GM12878 (cell line): ENCODE data around the gene KCTD2. TPM values are rescaled to one million over a fixed set of nuclear protein-coding genes. Genes with fewer than 3 reads are reported as not detected.
"Not testable (repeated sequence)": the region's sequence is repeated elsewhere in the genome, so short reads cannot be mapped to it uniquely, and the experiment has no call there.

ENCODE experiments used
- ATAC-seq: fragments of 200-7000 bp; cut with Tn5 transposase; 3 replicates; pipeline ENCODE4 v1.9.1; 2020; ENCODE audit warnings: mild to moderate bottlenecking, moderate library complexity
- BruUV-seq: library from RNA; stranded (reverse); fragments of 400-500 nt; replicated peaks from 2 replicates; lab custom pipeline; 2021; lab: Mats Ljungman, UMichigan
- CTCF ChIA-PET: fragments of 300-600 bp; sonication (Branson Sonifier 250); formaldehyde crosslinking; extraction: SDS; loops from one replicate; lab custom pipeline; 2021; ENCODE audit warnings: inconsistent platforms; lab: Yijun Ruan, JAX
- POLR2A ChIA-PET: fragments of 350-600 bp; formaldehyde crosslinking; extraction: SDS; loops from one replicate; lab custom pipeline; 2021; ENCODE audit warnings: inconsistent platforms; lab: Charles Lee
- RAD21 ChIA-PET: fragments of 300-600 bp; sonication (Branson Sonifier 250); formaldehyde crosslinking; loops from one replicate; lab custom pipeline; 2023; ENCODE audit warnings: antibody characterized with exemption; ENCODE audit not compliant: unreplicated experiment; lab: Charles Lee
- SMC1A ChIA-PET: fragments of 300-600 bp; sonication (Branson Sonifier 250); formaldehyde crosslinking; loops from one replicate; lab custom pipeline; 2023; ENCODE audit not compliant: unreplicated experiment, uncharacterized antibody; lab: Charles Lee
- DNase-seq: peaks from one replicate; pipeline ENCODE4 v3.0.0-alpha.2; 2011; ENCODE audit warnings: low read depth, low spot score
- FAIRE-seq: peaks from 3 replicates; lab custom pipeline; 2011; peaks lifted over from hg19 to GRCh38; lab: Jason Lieb, UNC
- H2AFZ ChIP-seq: 2 replicates; pipeline ENCODE4 v1.6.0; 2011; ENCODE audit warnings: low read depth, low read length, control low read depth; ENCODE audit not compliant: control insufficient read depth
- H3K27ac ChIP-seq: 2 replicates; pipeline ENCODE4 v1.5.1; 2011; ENCODE audit warnings: control low read depth; ENCODE audit not compliant: control insufficient read depth, insufficient read depth
- H3K27me3 ChIP-seq, 2 experiments: replicated peaks in 1 of 2; 2 replicates each; pipeline versions ENCODE4 v1.6.0 to v1.6.1; 2011; ENCODE audit warnings: low read length in 1 of 2; ENCODE audit not compliant: control insufficient read depth in 2 of 2, insufficient read depth in 2 of 2
- H3K36me3 ChIP-seq, 2 experiments: 2 replicates each; pipeline ENCODE4 v1.5.1; 2011; ENCODE audit warnings: low read length in 1 of 2; ENCODE audit not compliant: control insufficient read depth in 2 of 2, insufficient read depth in 2 of 2
- H3K4me1 ChIP-seq: 2 replicates; pipeline ENCODE4 v1.6.1; 2011; ENCODE audit warnings: mild to moderate bottlenecking, low read length, moderate library complexity, mixed read lengths; ENCODE audit not compliant: control insufficient read depth, insufficient read depth
- H3K4me2 ChIP-seq: 2 replicates; pipeline ENCODE4 v1.6.0; 2011; ENCODE audit warnings: control low read depth; ENCODE audit not compliant: control insufficient read depth, insufficient read depth
- H3K4me3 ChIP-seq: fragments of 200-600 bp; sonication (generic); 2 replicates; pipeline ENCODE4 v1.5.1; 2016
- H3K79me2 ChIP-seq: 2 replicates; pipeline ENCODE4 v1.6.0; 2011; ENCODE audit warnings: low read length; ENCODE audit not compliant: control insufficient read depth, insufficient read depth
- H3K9ac ChIP-seq: 2 replicates; pipeline ENCODE4 v1.8.0; 2011; ENCODE audit warnings: low read length, control low read depth, mixed read lengths; ENCODE audit not compliant: control insufficient read depth, insufficient read depth
- H3K9me3 ChIP-seq: replicated peaks from 3 replicates; pipeline ENCODE4 v1.5.1; 2011; ENCODE audit warnings: mild to moderate bottlenecking, low read length; ENCODE audit not compliant: control insufficient read depth, insufficient read depth
- H4K20me1 ChIP-seq: 2 replicates; pipeline ENCODE4 v1.6.0; 2011; ENCODE audit not compliant: control insufficient read depth, insufficient read depth
- CBFB ChIP-seq: IDR thresholded peaks from 2 replicates; pipeline ENCODE4 v1.6.1; 2016; ENCODE audit warnings: antibody characterized with exemption, low read depth
- CUX1 ChIP-seq: IDR thresholded peaks from 2 replicates; pipeline ENCODE4 v1.6.1; 2012; ENCODE audit warnings: improper control_type of control experiment, low read depth, low read length; ENCODE audit not compliant: insufficient replicate concordance
- NFIC ChIP-seq: IDR thresholded peaks from 2 replicates; pipeline ENCODE4 v1.6.1; 2012; ENCODE audit warnings: low read depth, mild to moderate bottlenecking, inconsistent platforms, low read length, moderate library complexity
- WGBS: methylation state at CpG from one replicate; pipeline ENCODE4 v1.1.6; 2016; ENCODE audit warnings: low lambda C conversion rate; ENCODE audit not compliant: insufficient replicate concordance, insufficient coverage; ENCODE audit errors: missing lambda C conversion rate; 5-methylcytosine and 5-hydroxymethylcytosine counted together
- in situ Hi-C: fragments of 300-500 bp; cut with MboI; formaldehyde crosslinking; loops from 9 replicates; pipeline ENCODE4 v1.14.3; 2018; ENCODE audit warnings: mixed read lengths
- intact Hi-C: fragments of 100-400 bp; cut with micrococcal nuclease; formaldehyde crosslinking; loops from one replicate; pipeline ENCODE4 v1.14.2; 2022; ENCODE audit not compliant: unreplicated experiment
- polyA plus RNA-seq, 11 experiments: library from polyadenylated mRNA; depleted of rRNA in 4 of 11; unstranded in 6 of 11; stranded (reverse) in 5 of 11; fragments of >200 nt; fragmentation: Nextera tagmentation in 4 of 11; fragmentation: Illumina TruSeq in 1 of 11; extraction: Ambion mirVana in 4 of 11; extraction: Trizol in 1 of 11; gene quantifications; 1 replicate in 1 of 11; 2 replicates in 10 of 11; pipeline versions ENCODE4 v1.2.1 to v1.2.3, GENCODE V29; 2011 to 2016; ENCODE audit warnings: inconsistent platforms in 2 of 11, missing spikeins in 2 of 11, low read depth in 1 of 11
- total RNA-seq, 4 experiments: library from RNA; depleted of rRNA in 3 of 4; stranded (reverse); fragments of >200 nt in 3 of 4; fragmentation: Illumina TruSeq in 1 of 4; extraction: Trizol in 1 of 4; gene quantifications; 2 replicates each; pipeline versions ENCODE4 v1.2.1 to v1.2.3, GENCODE V29; 2013 to 2021

Gene KCTD2
- total and polyA plus RNA-seq, 10 of the 15 experiments (the other 5 are each of a cell fraction or from before 2014, with no cell fraction given) = 1.5 to 27.5 (median 13.7) TPM

DNA sequence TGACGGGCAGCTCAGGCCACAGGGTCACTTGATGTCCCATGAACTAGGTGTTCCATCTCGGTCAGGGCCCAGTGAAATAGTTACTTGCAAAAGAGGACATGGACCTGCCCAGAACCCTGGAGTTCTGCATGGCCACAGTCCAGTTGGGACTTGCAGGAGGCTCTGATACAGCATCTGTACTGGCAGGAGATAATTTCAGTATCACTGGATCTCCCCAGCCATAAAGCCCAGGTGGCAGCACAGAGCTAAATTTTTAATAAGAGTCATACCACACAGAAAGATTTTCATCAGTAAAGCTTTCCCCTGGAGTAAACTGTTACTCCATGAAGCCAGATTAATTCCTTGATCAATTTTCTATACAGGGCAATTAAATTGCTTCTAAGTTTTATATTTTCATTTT is 22.8 kb downstream of the KCTD2 start (continued):
- TF ChIP-seq CUX1 = no peak
- no peak for TF ChIP-seq CBFB
- no peak for TF ChIP-seq NFIC

DNA sequence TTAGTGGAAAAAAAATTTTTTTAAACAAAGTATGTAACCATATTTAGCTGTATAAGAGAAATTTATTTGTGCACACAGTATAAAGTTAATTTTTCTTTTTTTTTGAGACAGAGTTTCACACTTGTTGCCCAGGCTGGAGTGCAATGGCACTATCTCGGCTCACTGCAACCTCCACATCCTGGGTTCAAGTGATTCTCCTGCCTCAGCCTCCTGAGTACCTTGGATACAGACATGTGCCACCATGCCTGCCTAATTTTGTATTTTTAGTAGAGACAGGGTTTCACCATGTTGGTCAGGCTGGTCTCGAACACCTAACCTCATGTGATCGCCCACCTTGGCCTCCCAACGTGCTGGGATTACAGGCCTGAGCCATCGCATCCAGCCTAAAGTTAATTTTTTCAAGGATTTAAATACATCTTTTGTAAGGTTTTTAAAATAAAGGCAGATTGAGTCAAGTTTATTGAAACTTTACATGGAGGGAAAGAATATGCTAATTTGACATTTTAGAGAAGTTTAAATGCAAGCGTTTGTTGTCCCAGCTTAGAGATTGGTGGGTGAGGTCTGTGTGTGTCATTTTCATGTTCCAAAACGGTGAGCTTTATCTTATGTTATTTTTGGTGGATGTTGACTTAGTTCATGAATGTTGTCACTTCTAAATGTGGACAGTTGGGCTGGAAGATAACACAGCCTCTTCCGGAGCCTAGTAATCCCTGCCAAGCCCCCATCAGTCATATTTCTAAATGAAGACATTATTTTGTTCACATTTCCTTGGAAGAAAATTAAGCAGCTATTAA is 24.6 kb downstream of the KCTD2 start:
- H3K36me3 ChIP-seq, in situ Hi-C loops, H3K4me3 ChIP-seq, H3K27me3 ChIP-seq, intact Hi-C loops, H4K20me1 ChIP-seq, H3K4me1 ChIP-seq, BruUV-seq, H3K9ac ChIP-seq, H3K79me2 ChIP-seq, DNase-seq, FAIRE-seq, H3K9me3 ChIP-seq, H3K27ac ChIP-seq, H3K4me2 ChIP-seq, H2AFZ ChIP-seq, ATAC-seq: not testable (repeated sequence)
- SMC1A ChIA-PET = interaction anchor here (0.7 to 1.2 kb wide), 7 partner anchors 8 to 130 kb away, joined by 3 to 4 read pairs (median 3); partner anchors contain the start of gene MRPL58
- RAD21 ChIA-PET = interaction anchor here (0.9 to 3.0 kb wide), 2 partner anchors 60 to 100 kb away, joined by 3 to 12 read pairs; partner anchors contain the start of gene NT5C
- POLR2A ChIA-PET = interaction anchor here (1.0 kb wide), 1 partner anchor 158 kb away, joined by 3 read pairs; no protein-coding TSS in a partner anchor
- CTCF ChIA-PET = interaction anchor here (1.8 to 6.2 kb wide), 6 partner anchors 10 to 129 kb away, joined by 4 to 33 read pairs (median 25); no protein-coding TSS in a partner anchor
- WGBS = 68% methylated on average over 8 of the region's 8 CpGs

DNA sequence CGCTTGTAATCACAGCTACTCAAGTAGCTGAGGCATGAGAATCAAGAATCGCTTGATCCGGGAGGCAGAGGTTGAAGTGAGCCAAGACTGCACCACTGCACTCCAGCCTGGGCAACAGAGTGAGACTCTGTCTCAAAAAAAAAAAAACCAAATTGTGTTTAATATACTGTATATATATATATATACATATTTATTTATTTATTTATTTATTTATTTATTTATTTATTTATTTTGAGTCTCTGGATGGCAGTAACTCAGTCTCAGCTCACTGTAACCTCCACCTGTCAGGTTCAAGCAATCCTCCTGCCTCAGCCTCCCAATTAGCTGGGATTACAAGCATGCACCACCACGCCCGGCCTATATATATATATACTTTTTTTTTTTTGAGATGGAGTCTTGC is 25.9 kb downstream of the KCTD2 start:
- H3K27me3 ChIP-seq, H3K36me3 ChIP-seq, BruUV-seq, in situ Hi-C loops, H3K27ac ChIP-seq, H3K4me2 ChIP-seq, DNase-seq, intact Hi-C loops, ATAC-seq, H3K79me2 ChIP-seq, H4K20me1 ChIP-seq, H3K9me3 ChIP-seq, H3K9ac ChIP-seq, H3K4me3 ChIP-seq, FAIRE-seq, H2AFZ ChIP-seq, SMC1A ChIA-PET: not testable (repeated sequence)
- RAD21 ChIA-PET = interaction anchor here (1.4 kb wide), 1 partner anchor 41 kb away, joined by 6 read pairs; no protein-coding TSS in a partner anchor
- H3K4me1 ChIP-seq = peaks cover 10% of the 10 kb centered on the region
- CTCF ChIA-PET = interaction anchor here (0.6 to 1.7 kb wide), 7 partner anchors 11 to 129 kb away, joined by 3 to 8 read pairs (median 3); partner anchors contain the start of genes NT5C and SLC16A5
- 78% methylated on average over 5 of the region's 5 CpGs for WGBS
- POLR2A ChIA-PET = interaction anchor here (0.6 to 1.3 kb wide), 5 partner anchors 9 to 223 kb away, joined by 3 to 7 read pairs (median 3); no protein-coding TSS in a partner anchor
